Testis (tissue), 2 donors: ENCODE results near the gene RBPJ.

Experiments
- CTCF ChIP-seq, 3 experiments: fragments of 450-650 bp in 2 of 3; fragments of 200-600 bp in 1 of 3; sonication (generic) in 1 of 3; IDR thresholded peaks; one replicate each; pipeline ENCODE4 v1.5.1; 2016 to 2019; ENCODE audit warnings: antibody characterized with exemption in 3 of 3, mild to moderate bottlenecking in 2 of 3, moderate library complexity in 1 of 3
- POLR2A ChIP-seq: fragments of 450-650 bp; IDR thresholded peaks from one replicate; pipeline ENCODE4 v1.6.1; 2017; ENCODE audit warnings: antibody characterized with exemption, mild to moderate bottlenecking, moderate library complexity

DNA sequence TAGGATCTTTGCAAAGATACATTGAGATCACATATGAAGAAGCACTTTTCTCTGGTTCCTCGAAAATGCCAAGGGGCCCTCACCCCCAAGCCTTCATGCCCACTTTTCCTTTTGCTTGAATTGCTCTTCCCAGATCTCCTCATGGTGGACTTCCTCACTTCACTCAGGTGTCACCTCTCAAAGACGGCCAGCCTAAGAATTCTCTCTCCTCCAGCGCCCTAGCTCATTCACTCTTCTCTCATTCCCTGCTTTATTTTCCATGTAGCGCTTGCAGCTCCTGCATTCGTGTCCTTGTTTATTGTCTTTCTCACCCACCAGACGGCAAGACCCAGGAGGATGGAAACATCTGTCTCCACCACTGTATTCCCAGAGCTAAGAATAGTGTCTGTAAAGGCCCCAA, 136.6 kb downstream of the RBPJ start:
- no peak for TF ChIP-seq POLR2A
- no peak for TF ChIP-seq CTCF (IDR thresholded peaks at IDR 0.05)
